T-helper 1 cell treated with Interleukin-12 subunit alpha and Interleukin-12 subunit beta and Interleukin-4 antibody, amounts not matched to agents 30 μg/mL and 1 μg/mL, for 36 hours (primary cell): ENCODE data around the gene CD79B.
"Not testable (repeated sequence)": the region's sequence is repeated elsewhere in the genome, so short reads cannot be mapped to it uniquely, and the experiment has no call there.

Experiments used
- H3K27ac Mint-ChIP-seq: one replicate; pipeline ENCODE4 v1.8.0; 2021; ENCODE audit warnings: mild to moderate bottlenecking, mixed read lengths
- H3K27me3 Mint-ChIP-seq: one replicate; pipeline ENCODE4 v1.8.0; 2021; ENCODE audit warnings: low read depth, mixed read lengths
- H3K36me3 Mint-ChIP-seq: one replicate; pipeline ENCODE4 v1.8.0; 2021; ENCODE audit warnings: low read depth, mixed read lengths
- H3K4me1 Mint-ChIP-seq: one replicate; pipeline ENCODE4 v1.8.0; 2021; ENCODE audit warnings: low read depth, mixed read lengths
- H3K4me3 Mint-ChIP-seq: one replicate; pipeline ENCODE4 v1.8.0; 2021; ENCODE audit warnings: mild to moderate bottlenecking, moderate library complexity, mixed read lengths
- H3K9me3 Mint-ChIP-seq: one replicate; pipeline ENCODE4 v1.8.0; 2021; ENCODE audit warnings: mixed read lengths

Gene CD79B

DNA sequence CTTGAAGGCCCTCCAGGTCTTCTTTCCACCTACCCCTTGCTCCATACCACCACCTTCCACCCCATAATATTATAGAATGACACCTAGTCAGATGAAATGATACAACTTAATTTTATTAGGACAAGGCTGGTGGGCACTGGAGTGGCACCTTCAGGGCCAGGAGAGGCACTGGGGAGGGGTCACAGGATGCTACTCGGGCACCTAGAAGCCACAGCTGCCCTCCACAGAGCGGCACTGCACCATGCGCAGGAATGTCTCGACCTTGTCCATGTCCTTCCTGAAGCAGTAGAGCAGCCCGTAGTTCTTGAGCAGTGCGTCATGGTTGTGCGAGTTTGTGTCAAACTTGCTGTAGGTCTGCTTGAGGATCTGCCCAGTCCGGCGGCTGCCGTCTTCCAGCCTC, 37.3 kb downstream of the CD79B start:
- H3K4me3 Mint-ChIP-seq, H3K9me3 Mint-ChIP-seq, H3K4me1 Mint-ChIP-seq, H3K27ac Mint-ChIP-seq, H3K36me3 Mint-ChIP-seq: not testable (repeated sequence)
- H3K27me3 Mint-ChIP-seq, result peaks cover 27% of the 10 kb centered on the region

DNA sequence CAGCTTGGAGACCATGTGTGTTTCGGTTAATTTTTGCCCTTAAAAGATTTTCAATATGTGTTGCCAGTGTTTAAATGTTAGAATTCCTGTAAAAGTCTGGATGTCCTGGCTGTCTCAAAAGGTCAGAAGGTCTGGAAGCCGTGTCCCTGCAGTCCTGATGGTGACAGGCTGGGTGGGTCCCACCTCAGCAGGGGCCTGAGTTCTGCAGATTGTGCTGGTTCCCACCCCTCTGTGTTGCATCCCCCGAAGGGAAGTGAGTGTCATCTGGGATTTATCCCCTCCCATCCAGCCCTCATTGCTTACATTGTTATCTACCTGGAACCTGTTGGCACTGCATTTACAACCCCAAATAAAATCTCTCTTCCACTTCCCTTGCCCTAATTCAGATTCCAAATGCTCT, 38.1 kb downstream of the CD79B start:
- not testable (repeated sequence) for H3K9me3 Mint-ChIP-seq, H3K4me1 Mint-ChIP-seq, H3K27ac Mint-ChIP-seq, H3K4me3 Mint-ChIP-seq, H3K36me3 Mint-ChIP-seq
- H3K27me3 Mint-ChIP-seq, result peaks cover 29% of the 10 kb centered on the region

DNA sequence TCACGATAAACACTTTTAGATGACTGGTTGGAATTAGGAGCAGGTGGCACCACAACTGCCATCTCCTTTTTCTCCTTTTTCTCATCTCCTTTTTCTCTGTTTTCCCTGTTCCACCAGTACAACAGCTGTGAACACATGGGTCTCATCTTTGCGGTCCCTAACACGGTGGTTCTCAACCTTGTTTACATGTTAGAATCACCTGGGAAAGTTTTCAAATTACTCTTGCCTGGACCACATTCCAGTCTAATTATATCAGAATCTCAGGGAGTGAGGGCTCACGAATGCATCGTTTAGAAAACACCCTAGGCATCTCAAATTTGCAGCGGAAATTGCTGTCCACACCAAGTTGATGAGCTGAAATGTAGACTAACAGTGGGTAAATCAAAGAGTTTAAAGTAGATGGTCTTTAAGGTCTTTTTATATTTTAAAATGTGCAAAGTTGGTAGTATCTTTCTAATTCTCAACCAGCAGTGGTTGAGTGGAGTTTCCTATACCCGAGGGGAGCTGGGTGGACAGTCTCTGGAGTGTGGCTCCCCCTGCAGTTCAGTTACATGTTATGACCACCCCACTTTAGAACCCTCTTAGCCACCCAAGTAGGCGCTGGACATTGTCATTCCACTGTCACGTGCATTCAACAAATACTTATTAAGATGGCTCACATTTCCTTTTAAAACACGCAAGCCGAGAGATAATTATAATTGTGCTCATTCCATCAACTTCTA, 39.7 kb downstream of the CD79B start:
- not testable (repeated sequence) for H3K27ac Mint-ChIP-seq, H3K4me3 Mint-ChIP-seq, H3K9me3 Mint-ChIP-seq, H3K4me1 Mint-ChIP-seq, H3K36me3 Mint-ChIP-seq
- H3K27me3 Mint-ChIP-seq, result peaks cover 33% of the 10 kb centered on the region

DNA sequence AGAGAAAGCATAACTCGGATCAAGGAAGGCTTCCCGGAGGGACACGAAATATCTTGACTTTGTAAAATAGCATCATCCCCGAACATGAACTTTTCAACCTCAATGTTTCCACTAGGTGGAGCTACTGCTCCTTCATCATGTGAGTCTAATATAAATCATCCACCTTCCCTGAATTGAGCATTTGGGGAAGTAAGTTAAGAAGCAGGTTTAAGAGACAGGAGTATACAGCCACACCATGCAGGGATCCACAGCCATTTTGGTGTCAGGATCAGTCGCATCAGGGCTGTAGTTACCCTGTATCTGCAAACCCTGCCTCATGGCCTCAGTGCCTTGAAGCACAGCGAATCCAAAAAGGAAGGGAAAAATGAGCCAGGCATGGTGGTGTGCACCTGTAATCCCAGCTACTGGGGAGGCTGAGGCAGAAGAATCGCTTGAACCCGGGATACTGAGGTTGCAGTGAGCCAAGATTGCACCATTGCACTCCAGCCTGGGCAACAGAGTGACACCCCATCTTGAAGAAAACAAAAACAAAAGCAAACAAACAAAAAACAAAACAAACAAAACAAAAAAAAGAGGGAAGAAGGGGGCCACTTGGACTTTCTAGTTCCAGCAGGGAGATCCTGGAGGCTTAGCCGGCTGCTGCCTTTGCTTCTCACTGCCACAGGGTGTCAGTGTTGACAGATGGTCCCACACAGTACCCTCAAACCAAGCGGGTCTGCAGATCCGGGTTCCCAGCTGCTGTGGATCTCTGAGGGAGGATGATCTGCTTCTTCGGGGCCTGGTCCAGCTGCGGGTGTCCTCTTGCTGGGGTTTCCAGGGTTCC, 42.9 kb downstream of the CD79B start:
- H3K36me3 Mint-ChIP-seq, H3K4me3 Mint-ChIP-seq, H3K4me1 Mint-ChIP-seq, H3K27ac Mint-ChIP-seq, H3K9me3 Mint-ChIP-seq: not testable (repeated sequence)
- H3K27me3 Mint-ChIP-seq, result peaks cover 38% of the 10 kb centered on the region

- not testable (repeated sequence) for H3K4me3 Mint-ChIP-seq, H3K9me3 Mint-ChIP-seq, H3K27ac Mint-ChIP-seq, H3K4me1 Mint-ChIP-seq, H3K36me3 Mint-ChIP-seq
- peaks cover 18% of the 10 kb centered on the region for H3K27me3 Mint-ChIP-seq
Measured at GRCh38 chr17:63885119-63885518, 47.0 kb downstream of the CD79B start.

GRCh38 chr17:63882626-63883126, 49.5 kb downstream of the CD79B start:
- H3K27ac Mint-ChIP-seq, H3K9me3 Mint-ChIP-seq, H3K4me3 Mint-ChIP-seq, H3K4me1 Mint-ChIP-seq, H3K36me3 Mint-ChIP-seq: not testable (repeated sequence)
- peaks cover 19% of the 10 kb centered on the region for H3K27me3 Mint-ChIP-seq

DNA sequence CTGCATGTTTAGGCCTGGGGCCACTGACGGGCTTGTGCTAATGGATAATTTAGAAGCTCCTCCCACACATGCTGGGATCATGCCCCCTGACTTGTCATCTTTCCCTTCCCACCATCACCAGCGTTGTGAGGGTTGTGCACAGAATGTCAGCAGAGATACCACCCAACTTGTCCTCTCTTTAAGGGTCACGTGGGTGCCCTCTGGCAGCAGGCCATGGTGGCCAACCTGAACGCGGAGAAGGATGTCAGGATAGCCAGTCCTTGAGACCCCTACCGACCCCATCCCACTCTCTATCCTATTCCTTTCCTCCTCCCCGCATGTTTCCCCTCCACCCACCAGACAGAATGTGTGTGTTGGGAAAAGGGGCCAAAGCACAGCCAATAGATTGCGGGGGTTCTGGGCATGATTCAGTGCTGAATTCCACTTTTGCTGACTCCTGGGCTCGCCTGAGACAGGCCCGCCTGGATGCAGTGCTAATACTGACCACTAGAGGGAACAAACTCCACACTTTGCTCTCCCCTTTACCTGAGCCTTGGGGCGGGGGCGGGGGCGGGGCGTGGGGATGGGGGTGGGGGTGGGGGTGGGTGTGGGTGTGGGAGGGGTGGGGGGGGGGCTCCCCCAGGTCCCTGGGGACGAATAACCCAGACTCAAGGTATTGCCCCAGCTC, 50.1 kb downstream of the CD79B start, which contains the start of gene GH2:
GH2 (minus strand) TSS at position 10 of the 667 bp plus-strand sequence. CDS start 143 bp downstream, outside the sequence.
- peaks cover 13% of the 10 kb centered on the region for H3K27me3 Mint-ChIP-seq
- no peak within 1 kb of the TSS for H3K27ac Mint-ChIP-seq
- peaks cover 2% of the 10 kb centered on the region for H3K4me1 Mint-ChIP-seq
- no peak within 1 kb of the TSS for H3K4me3 Mint-ChIP-seq
- no peaks in the 10 kb centered on the region for H3K9me3 Mint-ChIP-seq
- no peaks in the 10 kb centered on the region for H3K36me3 Mint-ChIP-seq

DNA sequence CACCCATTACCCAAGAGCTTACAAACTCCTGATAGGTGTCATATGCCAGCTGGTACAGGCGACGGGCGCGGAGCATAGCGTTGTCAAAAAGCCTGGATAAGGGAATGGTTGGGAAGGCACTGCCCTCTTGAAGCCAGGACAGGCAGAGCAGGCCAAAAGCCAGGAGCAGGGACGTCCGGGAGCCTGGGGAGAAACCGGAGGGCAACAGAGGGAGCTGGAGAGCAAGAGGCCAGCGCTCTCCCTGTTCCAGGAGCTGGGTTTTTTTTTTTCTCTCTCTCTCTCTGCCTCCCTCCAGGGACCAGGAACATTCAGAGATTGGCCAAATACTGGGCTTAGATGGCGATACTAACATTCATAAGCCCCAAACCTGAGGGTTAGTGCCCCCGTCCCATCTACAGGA, 50.8 kb downstream of the CD79B start:
- H3K27me3 Mint-ChIP-seq, result peaks cover 10% of the 10 kb centered on the region
- H3K4me1 Mint-ChIP-seq, H3K4me3 Mint-ChIP-seq, H3K36me3 Mint-ChIP-seq, H3K27ac Mint-ChIP-seq, H3K9me3 Mint-ChIP-seq: not testable (repeated sequence)

- H3K36me3 Mint-ChIP-seq, result no peaks in the 10 kb centered on the region
- peaks cover 2% of the 10 kb centered on the region for H3K4me1 Mint-ChIP-seq
- H3K4me3 Mint-ChIP-seq, result no peak overlapping the region
- H3K9me3 Mint-ChIP-seq, result no peaks in the 10 kb centered on the region
- no peak overlapping the region for H3K27ac Mint-ChIP-seq
- peaks cover 10% of the 10 kb centered on the region for H3K27me3 Mint-ChIP-seq
Measured at GRCh38 chr17:63880706-63881105, 51.4 kb downstream of the CD79B start.
